Activated CD4-positive, alpha-beta T cell treated with anti-CD3 and anti-CD28 coated beads, Interleukin-2, amount 10 ng/mL, durations not matched to agents 24 days and 14 days (primary cell): Measurements from ENCODE around the gene CRY2. TPM values are rescaled to one million over a fixed set of nuclear protein-coding genes. Genes with fewer than 3 reads are reported as not detected.
A peak's percentile ranks its signal among the peaks of the same experiment; 100 is the strongest.
"Not testable (repeated sequence)": the region's sequence is repeated elsewhere in the genome, so short reads cannot be mapped to it uniquely, and the experiment has no call there.

Experiments
- DNase-seq: peaks from one replicate; pipeline ENCODE4 v3.0.0; 2022
- H3K27ac Mint-ChIP-seq: one replicate; pipeline ENCODE4 v1.8.0; 2022; ENCODE audit warnings: mild to moderate bottlenecking, mixed read lengths
- H3K27me3 Mint-ChIP-seq: one replicate; pipeline ENCODE4 v1.8.0; 2022; ENCODE audit warnings: mixed read lengths
- H3K36me3 Mint-ChIP-seq: one replicate; pipeline ENCODE4 v1.8.0; 2022; ENCODE audit warnings: low read depth, mild to moderate bottlenecking, mixed read lengths
- H3K4me1 Mint-ChIP-seq: one replicate; pipeline ENCODE4 v1.8.0; 2021; ENCODE audit warnings: mixed read lengths
- H3K4me3 Mint-ChIP-seq: one replicate; pipeline ENCODE4 v1.8.0; 2022; ENCODE audit warnings: mild to moderate bottlenecking, moderate library complexity, mixed read lengths
- H3K9me3 Mint-ChIP-seq: one replicate; pipeline ENCODE4 v1.8.0; 2021; ENCODE audit warnings: mixed read lengths
- intact Hi-C: fragments of 100-400 bp; cut with micrococcal nuclease; formaldehyde crosslinking; loops from one replicate; pipeline ENCODE4 v1.15.1; 2023
- total RNA-seq: library from RNA; stranded (reverse); gene quantifications from 2 replicates; pipeline ENCODE4 v1.2.3, GENCODE V29; 2022

Gene CRY2
- total RNA-seq, 1 donor from 2014 or later, result 22.5 TPM

- peaks cover 2% of the 10 kb centered on the region for H3K4me1 Mint-ChIP-seq
- no peak overlapping the region for H3K27ac Mint-ChIP-seq
- DNase-seq, result no peak
- H3K27me3 Mint-ChIP-seq, result peaks cover 40% of the 10 kb centered on the region
- intact Hi-C loops, result no loop called here
- no peaks in the 10 kb centered on the region for H3K9me3 Mint-ChIP-seq
- no peaks in the 10 kb centered on the region for H3K36me3 Mint-ChIP-seq
- no peak overlapping the region for H3K4me3 Mint-ChIP-seq
Measured at GRCh38 chr11:45897556-45897955, 50.3 kb downstream of the CRY2 start.

GRCh38 chr11:45899086-45899447 lies 51.8 kb downstream of the CRY2 start:
- Mint-ChIP-seq H3K27ac (no peak overlapping the region), H3K36me3 (no peaks in the 10 kb centered on the region), H3K9me3 (no peaks in the 10 kb centered on the region), H3K4me3 (peak overlapping the region; percentile 69), H3K27me3 (peaks cover 37% of the 10 kb centered on the region), H3K4me1 (peaks cover 2% of the 10 kb centered on the region)
- intact Hi-C loops, result no loop called here
- no peak for DNase-seq

- H3K27me3 Mint-ChIP-seq, result peaks cover 37% of the 10 kb centered on the region
- H3K4me1 Mint-ChIP-seq, result peaks cover 2% of the 10 kb centered on the region
- H3K4me3 Mint-ChIP-seq, result peak overlapping the region; percentile 69
- H3K27ac Mint-ChIP-seq, result no peak overlapping the region
- no peaks in the 10 kb centered on the region for H3K9me3 Mint-ChIP-seq
- intact Hi-C loops, result no loop called here
- H3K36me3 Mint-ChIP-seq, result no peaks in the 10 kb centered on the region
- DNase-seq, result peak; percentile 92
Measured at GRCh38 chr11:45899448-45900174, 52.3 kb downstream of the CRY2 start.

DNA sequence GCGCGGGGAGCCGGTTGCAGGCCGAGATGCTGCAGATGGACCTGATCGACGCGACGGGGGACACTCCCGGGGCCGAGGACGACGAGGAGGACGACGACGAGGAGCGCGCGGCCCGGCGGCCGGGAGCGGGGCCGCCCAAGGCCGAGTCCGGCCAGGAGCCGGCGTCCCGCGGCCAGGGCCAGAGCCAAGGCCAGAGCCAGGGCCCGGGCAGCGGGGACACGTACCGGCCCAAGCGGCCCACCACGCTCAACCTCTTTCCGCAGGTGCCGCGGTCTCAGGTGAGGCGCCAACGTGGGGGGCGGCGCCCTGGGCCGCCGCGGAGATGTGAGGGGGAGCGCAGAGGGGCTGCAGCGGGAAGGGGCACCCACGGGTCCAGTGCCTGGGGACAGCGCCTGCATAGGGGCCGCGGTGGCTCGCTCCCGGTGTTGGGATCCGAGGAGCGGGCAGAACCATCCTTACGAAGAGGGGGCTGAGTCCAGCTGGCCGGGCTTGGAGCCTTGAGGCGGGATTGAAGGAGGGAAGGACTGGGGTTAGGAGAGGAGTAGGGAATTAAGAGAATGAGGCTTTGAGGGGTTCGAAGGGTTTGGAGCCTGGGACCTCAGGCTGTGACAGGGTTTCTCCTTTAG lies 53.0 kb downstream of the CRY2 start:
- H3K27ac Mint-ChIP-seq, H3K9me3 Mint-ChIP-seq, H3K4me1 Mint-ChIP-seq, DNase-seq, H3K36me3 Mint-ChIP-seq, intact Hi-C loops: not testable (repeated sequence)
- Mint-ChIP-seq H3K4me3 (peak overlapping the region; percentile 28), H3K27me3 (peaks cover 32% of the 10 kb centered on the region)

GRCh38 chr11:45900916-45901617 lies 53.8 kb downstream of the CRY2 start:
- peaks cover 32% of the 10 kb centered on the region for H3K27me3 Mint-ChIP-seq
- H3K4me1 Mint-ChIP-seq, result peaks cover 2% of the 10 kb centered on the region
- no peak overlapping the region for H3K27ac Mint-ChIP-seq
- intact Hi-C loops, result no loop called here
- no peak for DNase-seq
- H3K9me3 Mint-ChIP-seq, result no peaks in the 10 kb centered on the region
- no peaks in the 10 kb centered on the region for H3K36me3 Mint-ChIP-seq
- H3K4me3 Mint-ChIP-seq, result peak overlapping the region; percentile 28

DNA sequence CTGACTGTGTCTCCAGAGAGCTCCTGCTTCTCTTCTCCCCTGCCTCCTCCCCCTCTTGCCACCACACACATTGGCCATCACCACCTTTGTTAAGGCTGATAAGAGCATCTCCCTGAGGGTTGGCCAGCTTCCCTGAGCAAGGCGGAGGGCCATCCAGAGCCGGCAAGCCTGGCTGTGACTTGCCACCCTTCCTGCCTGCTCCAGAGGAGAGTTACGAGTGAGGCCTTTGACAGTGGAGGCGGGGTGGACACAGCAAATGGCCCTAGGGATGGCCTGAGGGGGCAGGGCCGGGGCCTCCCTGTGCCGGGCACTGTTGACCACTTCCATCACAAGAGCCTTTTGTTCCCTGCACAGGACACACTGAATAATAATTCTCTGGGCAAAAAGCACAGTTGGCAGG lies 54.4 kb downstream of the CRY2 start:
- H3K27ac Mint-ChIP-seq, result no peak overlapping the region
- peaks cover 2% of the 10 kb centered on the region for H3K4me1 Mint-ChIP-seq
- H3K36me3 Mint-ChIP-seq, result no peaks in the 10 kb centered on the region
- intact Hi-C loops, result no loop called here
- peaks cover 31% of the 10 kb centered on the region for H3K27me3 Mint-ChIP-seq
- DNase-seq, result no peak
- no peak overlapping the region for H3K4me3 Mint-ChIP-seq
- H3K9me3 Mint-ChIP-seq, result no peaks in the 10 kb centered on the region

- Mint-ChIP-seq H3K27me3 (peaks cover 25% of the 10 kb centered on the region), H3K9me3 (no peaks in the 10 kb centered on the region), H3K4me1 (peaks cover 2% of the 10 kb centered on the region), H3K36me3 (no peaks in the 10 kb centered on the region), H3K4me3 (no peak overlapping the region), H3K27ac (no peak overlapping the region)
- no peak for DNase-seq
- intact Hi-C loops, result no loop called here
Measured at GRCh38 chr11:45902452-45903380, 55.4 kb downstream of the CRY2 start.

DNA sequence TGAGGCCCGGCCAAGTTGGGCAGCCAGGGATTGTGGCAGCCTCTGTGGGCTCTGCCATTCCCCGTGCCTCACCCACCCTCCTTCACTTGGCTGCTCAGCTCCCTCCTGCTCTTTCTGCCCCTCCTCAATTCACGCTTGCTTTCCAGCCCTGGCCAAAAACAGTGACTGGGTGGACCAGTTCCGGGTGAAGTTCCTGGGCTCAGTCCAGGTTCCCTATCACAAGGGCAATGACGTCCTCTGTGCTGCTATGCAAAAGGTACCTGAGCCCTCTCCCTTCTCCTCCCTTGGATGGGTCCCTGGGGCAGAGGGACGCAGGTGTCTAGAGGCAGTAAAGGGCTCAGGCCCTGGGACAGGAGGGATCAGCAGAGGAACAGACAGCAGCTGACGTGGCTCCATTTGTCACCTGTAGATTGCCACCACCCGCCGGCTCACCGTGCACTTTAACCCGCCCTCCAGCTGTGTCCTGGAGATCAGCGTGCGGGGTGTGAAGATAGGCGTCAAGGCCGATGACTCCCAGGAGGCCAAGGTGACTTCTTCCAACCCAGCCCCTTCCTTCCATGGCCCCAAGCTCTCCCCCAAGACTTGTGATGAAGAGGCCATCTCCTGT lies 57.1 kb downstream of the CRY2 start:
- Mint-ChIP-seq H3K4me1 (no peaks in the 10 kb centered on the region), H3K27ac (no peak overlapping the region), H3K9me3 (no peaks in the 10 kb centered on the region), H3K27me3 (peaks cover 14% of the 10 kb centered on the region), H3K4me3 (no peak overlapping the region), H3K36me3 (no peaks in the 10 kb centered on the region)
- intact Hi-C loops, result no loop called here
- DNase-seq, result no peak

GRCh38 chr11:45905095-45905494 lies 57.8 kb downstream of the CRY2 start:
- DNase-seq, result no peak
- Mint-ChIP-seq H3K27me3 (peaks cover 14% of the 10 kb centered on the region), H3K4me3 (no peak overlapping the region), H3K36me3 (peaks cover 2% of the 10 kb centered on the region), H3K4me1 (no peaks in the 10 kb centered on the region), H3K27ac (no peak overlapping the region), H3K9me3 (no peaks in the 10 kb centered on the region)
- intact Hi-C loops, result no loop called here

- H3K36me3 Mint-ChIP-seq, H3K9me3 Mint-ChIP-seq, intact Hi-C loops, H3K4me3 Mint-ChIP-seq, DNase-seq, H3K4me1 Mint-ChIP-seq, H3K27ac Mint-ChIP-seq: not testable (repeated sequence)
- peaks cover 11% of the 10 kb centered on the region for H3K27me3 Mint-ChIP-seq
Measured at GRCh38 chr11:45905576-45905975, 58.3 kb downstream of the CRY2 start.

DNA sequence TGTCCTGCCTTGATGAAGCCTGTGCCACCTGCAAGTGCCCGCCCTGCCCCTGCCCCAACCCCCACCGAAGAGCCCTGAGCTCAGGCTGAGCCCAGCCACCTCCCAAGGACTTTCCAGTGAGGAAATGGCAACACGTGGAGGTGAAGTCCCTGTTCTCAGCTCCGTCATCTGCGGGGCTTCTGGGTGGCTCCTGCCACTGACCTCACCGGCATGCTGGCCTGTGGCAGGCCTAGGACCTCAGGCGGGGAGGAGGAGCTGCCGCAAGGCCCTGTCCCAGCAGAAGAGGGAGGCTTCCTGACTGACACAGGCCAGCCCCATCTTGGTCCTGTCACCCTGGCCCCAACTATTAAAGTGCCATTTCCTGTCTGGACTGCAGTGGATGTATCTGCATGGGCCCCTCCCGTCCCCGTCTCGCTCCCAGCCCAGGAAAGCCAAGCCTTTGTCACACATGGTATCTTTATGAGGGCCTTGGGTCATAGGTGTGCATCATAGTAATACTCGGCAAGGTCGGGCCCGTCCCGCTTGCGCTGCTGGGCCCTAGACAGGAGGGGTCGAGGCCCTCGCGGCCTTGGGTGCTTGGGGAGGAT lies 58.9 kb downstream of the CRY2 start:
- H3K4me1 Mint-ChIP-seq, result no peaks in the 10 kb centered on the region
- peaks cover 6% of the 10 kb centered on the region for H3K36me3 Mint-ChIP-seq
- intact Hi-C loops, result no loop called here

GRCh38 chr11:45906965-45907611 lies 59.8 kb downstream of the CRY2 start, which contains the start of gene FREY1:
TSS of gene FREY1 (minus strand) at chr11:45907271. CDS start at chr11:45907245, 26 bp downstream.
- H3K27ac Mint-ChIP-seq, result peak within 1 kb of the TSS; percentile 20
- peaks cover 12% of the 10 kb centered on the region for H3K36me3 Mint-ChIP-seq
- no peak for DNase-seq
- H3K4me3 Mint-ChIP-seq, result no peak within 1 kb of the TSS
- H3K4me1 Mint-ChIP-seq, result no peaks in the 10 kb centered on the region
- no peaks in the 10 kb centered on the region for H3K9me3 Mint-ChIP-seq
- intact Hi-C loops, result no loop called here
- H3K27me3 Mint-ChIP-seq, result no peaks in the 10 kb centered on the region

More for the DNA sequence above, 58.9 kb downstream of the CRY2 start:
- Mint-ChIP-seq H3K27me3 (peaks cover 5% of the 10 kb centered on the region), H3K4me3 (no peak overlapping the region), H3K9me3 (no peaks in the 10 kb centered on the region), H3K27ac (no peak overlapping the region)
- no peak for DNase-seq
